GM18507 (cell line): ENCODE results near the gene GFOD2.

ENCODE experiments used
- DNase-seq: peaks from one replicate; pipeline ENCODE4 v3.0.0; 2011; ENCODE audit warnings: low read depth; ENCODE audit not compliant: insufficient read length; ENCODE audit errors: extremely low spot score
- FAIRE-seq: peaks from 2 replicates; lab custom pipeline; 2011; peaks lifted over from hg19 to GRCh38; lab: Jason Lieb, UNC

Gene GFOD2

DNA sequence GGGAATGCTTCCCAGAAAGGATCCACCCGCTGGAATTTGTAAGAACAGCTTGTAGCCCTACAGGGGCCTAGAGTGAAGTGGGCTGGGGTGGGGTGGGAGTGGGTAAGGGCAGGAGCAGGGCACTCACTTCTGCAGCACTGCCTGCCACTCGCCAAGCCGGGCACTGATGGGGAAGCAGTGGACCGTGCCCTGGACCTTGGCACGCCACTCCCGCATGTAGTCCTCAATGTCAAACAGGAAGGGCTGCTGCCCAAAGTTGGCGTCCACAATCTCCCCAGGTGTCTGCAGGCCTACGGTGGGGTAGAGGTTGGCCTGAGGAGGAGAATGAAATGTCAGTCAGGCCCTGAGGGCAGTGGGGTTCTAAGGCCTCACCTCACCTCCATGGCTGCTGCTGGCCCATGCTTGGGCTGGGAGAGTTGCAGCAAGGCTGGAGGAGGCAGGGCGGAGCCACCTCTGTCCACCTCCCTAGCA is 15.7 kb upstream of the GFOD2 start:
- no peak for DNase-seq
- FAIRE-seq: no peak

DNA sequence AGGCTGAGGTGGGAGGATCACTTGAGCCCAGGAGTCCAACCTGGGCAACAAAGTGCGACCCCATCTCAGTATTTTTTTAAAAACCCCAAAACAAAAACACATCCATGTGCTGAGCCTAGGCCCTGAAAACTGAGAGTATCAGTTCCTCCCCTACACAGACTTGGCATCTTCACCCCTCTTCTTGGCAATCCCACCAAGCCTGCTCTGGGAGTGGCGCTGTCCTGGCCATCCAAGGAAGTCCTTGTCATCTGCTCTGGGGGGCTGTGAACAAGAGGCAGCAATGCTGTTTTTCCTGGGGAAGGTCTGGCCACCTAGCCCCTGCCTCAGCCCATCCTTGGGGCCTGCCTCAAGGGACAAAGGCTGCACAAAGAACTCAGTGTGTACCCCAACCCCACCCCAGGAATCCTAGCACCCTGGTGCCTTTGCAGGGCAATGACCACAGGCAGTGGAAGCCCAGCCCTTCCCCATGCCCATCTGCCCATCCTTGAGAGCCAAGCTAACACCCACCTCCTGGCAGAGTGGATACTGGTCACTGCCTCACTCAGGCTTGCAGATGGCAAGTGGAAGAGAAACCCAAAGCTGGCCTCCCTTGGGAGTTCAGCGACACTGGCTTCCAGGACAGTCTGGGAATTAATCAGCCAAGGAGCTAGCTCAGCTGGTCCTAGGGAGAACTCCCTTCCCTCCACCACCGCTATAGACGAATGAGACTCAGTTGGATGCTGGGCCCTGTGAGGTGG is 14.8 kb upstream of the GFOD2 start:
- DNase-seq: no peak
- no peak for FAIRE-seq

DNA sequence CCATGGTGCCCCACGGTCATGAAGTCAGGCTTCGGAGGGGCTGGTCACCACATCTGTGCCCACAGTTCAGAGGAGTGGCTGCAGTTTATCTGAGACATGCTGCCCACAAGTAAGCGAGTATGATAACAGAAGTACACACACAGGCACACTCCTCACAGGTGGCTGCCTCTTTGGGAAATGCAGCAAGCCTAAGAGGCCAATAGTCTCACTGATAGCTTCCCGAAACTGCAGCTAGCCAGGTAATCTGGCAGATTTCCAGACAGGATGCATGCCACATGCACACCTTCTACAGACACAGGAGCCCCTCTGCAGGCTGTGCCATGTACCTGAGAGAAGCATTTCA is 12.6 kb upstream of the GFOD2 start:
- no peak for FAIRE-seq
- no peak for DNase-seq

DNA sequence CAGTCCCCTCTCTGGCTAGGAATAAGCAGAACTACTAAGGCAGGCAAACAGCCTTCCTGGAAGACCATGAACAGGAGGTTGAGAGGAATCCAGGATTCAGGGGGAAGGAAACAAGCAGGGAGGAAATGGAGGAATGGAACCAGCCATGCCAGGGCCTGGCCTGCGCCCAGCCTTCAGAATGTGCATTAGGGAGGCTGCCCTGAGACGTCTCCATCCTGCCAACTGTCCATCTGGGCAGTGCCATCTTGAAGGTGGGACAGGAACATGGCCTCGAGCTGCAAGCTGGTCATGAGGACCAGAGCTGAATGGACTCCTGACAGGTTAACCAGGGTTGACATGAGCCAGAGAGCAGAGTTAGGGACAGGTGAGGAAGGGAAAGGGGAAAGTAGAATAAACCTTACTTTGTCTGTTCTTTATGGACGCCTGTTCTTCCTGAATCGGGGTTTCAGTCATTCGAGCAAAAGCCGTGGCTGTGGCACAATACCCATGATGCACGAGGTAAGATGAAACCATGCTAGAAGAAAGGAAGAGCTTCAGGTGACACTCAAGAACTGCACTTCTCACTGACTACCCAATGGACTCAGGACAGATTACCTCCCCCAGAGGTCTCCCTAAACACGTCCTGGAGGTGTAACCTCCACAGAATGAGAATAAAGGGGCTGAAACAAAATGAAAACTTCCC is 12.1 kb upstream of the GFOD2 start:
- FAIRE-seq (no peak), DNase-seq (no peak)

DNA sequence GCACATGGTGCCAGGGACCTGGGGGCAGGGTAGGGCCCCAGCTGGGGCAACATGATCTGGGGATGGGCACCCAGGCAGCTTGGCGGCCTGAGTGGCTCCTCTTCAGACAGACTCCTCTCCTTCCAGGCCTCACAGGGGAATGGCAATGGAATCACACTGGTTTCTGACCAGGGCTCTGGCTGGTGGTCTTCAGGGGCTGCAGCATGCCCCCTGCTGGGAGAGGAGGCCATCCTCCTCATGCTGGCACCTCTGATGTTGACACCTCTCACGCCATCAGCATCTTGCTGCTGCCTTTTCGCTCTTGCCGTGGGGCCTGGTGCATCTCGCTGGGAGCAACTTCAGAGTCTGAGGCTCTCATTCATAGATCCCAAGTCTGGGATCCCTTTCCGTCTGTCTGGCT is 11.2 kb upstream of the GFOD2 start:
- FAIRE-seq (no peak), DNase-seq (no peak)

DNA sequence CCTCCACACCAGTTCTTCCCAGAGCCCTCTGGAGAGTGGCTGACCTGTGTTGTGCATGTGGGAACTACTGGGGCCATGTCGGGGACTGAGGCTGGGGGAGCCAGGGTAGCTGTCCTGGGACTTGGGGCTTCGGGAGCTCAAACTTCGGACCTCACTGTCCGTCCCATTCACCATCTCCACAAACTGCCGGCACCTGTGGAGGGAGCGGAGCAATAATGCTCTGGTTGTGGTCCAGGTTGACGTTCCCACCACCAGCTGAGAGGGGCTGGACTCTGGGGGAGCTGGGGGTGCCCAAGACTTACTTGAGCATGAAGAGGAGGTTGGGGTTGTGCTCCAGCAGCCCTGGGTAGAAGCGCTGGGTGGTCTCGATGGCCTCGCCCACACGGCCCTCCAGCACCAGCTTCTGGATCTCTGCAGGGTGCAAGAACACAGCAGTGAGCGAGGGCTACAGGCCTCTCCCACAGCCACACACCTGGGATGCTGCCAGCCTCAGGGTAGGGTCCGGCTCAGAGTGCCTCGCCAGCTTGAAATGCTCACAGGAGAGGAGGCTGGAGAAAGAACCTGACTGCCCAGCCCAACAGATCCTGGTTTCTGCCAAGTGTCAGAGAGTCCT is 10.6 kb upstream of the GFOD2 start:
- no peak for FAIRE-seq
- no peak for DNase-seq

DNA sequence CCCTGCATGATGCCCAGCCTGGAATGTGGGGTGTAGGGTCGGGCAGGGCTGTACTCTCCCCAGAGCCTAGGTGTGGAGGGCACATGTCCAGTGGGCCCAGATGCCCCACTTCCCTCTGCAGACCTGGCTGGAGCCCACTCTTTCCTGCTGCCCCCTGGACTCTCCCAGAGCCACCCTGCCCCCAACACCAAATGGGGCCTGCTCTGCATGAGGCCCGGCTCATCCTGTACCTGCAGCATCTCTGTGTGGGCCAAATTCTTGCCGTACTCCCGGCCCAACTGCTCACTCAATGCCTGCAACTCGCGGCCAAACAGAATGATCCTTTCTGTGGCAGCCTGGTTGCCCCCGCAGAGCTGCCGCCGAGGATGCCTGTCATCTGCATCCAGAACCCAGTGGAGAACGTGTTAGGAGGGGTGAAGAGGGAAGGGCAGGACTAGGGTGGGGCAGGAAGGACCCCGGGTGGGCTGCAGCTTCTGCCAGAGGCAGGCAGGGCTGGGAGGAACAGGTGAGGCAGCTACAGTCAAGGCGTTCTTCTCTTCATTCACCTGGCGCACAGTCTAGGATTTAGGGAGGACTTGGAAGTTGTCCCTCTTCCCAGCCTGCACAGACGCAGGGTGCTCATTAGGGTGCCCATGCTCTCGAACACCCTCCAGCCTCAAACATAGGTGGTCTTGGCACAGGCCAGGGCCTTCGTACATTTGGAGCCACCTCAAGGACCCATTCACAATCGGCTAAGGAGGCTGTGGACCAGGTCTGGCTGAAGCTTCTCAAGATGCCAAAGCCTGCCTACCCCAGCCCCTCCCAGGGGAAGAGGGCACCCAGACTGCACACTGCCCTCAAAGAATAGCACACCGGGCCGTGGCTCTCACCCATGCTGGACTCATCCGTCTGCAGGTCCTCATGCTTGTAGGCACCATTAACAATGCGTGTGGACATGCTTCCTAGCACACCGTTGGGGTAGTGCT is 8.7 kb upstream of the GFOD2 start:
- no peak for DNase-seq
- FAIRE-seq: no peak

DNA sequence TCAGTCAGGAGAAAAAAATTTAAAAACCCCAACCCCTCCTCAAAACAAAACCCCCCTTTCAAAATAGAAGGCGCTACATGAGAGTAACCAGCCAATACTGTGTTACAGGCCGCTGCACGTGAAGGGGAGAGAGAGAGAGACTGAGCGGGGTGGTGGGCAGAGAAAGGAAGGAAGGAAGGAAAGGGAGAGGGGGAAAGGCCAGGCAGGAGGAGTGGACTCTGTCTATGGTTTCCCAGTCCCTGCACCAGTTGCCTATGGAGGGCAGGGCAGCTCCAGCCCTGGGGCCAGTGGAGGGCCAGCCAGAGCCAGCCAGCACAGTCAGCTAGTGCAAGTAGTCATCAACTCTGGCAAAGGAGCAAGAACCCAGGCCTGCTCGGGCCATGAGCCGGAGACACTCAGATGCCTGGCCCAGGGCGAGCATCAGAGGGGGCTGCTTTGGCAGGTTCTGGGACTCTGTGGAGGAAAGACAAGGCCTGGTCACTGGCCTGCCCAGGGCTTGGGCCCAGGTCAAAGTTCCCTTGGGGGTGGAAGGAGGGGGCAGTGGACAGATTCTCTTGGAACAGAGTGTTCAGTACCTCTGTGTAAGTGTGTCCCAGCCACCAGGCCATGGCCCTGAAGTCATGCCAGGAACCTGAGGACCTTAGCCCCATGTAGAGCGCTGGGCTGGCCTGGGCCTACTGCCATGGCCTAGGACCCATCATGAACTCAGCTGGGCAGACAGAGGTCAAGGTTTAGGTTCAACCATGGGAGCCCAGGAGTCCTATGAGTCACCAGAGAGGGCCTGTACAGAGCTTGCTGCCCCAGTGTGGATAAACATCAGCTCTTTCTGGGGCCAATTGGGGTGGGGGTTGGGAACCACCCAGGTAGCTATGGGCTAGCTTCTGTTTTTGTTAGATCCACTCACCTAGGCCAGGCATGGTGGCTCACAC is 7.3 kb upstream of the GFOD2 start:
- FAIRE-seq (no peak), DNase-seq (no peak)

DNA sequence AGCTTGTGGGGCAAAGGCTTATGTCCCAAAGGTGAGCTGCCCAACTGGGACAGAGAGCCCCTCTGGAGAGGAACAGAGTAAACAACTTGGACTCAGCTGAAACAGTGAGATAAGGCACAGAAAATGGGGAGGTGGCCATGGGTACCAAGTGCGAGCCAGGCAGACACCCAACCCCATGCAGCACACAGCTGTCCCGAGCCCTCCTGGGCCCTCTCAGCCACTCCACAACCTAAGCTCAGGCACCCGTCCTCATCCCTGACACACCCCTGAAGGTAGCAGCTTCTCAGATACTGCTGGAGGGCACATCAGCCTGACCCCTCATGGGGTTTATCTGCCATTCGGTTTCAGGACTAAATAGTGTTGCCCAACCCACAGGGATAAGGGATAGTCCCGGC is 4.8 kb upstream of the GFOD2 start:
- DNase-seq: no peak
- no peak for FAIRE-seq

DNA sequence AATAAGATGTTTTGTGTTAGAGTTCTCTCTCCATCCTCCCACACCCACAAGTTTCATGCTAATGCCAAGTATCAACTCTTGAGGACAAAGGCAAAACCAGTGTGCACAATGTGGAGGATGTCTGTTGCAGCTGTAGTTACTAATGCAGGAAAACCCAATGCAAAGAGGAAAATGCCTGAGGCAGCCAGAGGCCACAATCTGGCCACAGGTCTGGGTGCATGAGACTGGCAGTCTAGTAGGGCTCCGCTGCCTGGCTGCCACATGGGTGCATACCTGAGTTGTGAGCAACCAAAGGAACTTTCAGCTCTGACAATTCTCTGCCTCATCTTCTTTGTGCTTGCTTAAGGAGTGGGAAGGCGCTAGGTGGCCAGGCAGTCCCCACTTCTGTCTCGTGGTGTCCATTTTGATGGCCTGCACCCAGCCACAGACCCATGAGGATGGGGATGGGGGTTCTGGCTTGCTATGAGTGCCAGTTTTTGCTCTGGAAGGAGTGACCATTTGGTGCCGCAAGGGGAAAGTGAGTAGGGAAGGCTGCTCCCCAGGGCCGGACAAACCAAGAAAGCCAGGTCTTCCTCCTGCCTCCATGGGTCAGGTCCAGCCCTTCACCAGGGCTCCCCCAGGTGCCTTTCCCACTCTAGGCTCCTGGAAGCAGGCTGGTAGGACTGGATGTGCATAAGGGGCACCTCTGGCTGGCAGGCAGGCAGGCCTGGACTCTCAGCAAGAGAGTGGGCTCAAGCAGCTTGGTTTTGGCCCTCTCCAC is 4.2 kb upstream of the GFOD2 start:
- FAIRE-seq: no peak

DNA sequence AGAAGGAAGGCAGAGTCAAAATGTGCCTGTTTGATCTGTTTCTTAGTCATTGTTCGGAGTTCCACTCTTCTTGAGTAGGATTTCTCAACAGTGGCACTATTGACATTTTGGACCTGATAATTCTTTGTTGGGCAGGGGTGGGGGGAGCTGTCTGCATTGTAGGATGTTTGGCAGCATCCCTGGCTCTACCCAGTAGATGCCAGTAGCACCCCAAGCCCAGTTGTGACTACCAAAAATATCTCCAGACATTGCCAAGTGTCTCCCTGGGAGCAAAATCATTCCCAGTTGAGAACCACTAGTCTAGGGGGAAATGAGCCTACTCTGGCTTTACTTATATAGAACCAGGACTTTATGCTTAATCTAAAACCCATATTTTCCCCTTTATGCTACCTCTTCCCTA is 1.1 kb upstream of the GFOD2 start:
- DNase-seq: no peak
- no peak for FAIRE-seq

More for the DNA sequence above, 4.2 kb upstream of the GFOD2 start:
- DNase-seq: no peak

DNA sequence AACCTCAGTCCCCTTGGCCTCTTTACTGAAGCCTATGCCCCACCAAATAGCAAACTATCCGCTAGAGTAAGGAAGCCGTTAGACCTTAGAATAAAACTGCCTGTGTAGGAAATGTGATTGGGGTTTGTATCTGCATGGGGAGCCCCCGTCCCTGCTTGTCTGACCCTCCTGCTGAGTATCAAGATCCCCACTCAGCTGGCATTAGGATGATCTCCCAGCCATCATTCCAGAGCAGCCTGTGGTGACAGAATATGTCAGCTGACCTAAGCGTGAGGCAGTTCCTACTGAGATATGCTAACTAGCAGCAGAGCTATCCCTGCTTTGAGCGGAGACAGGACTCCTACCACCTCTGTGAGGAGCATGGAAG is 645 bp upstream of the GFOD2 start:
- no peak for DNase-seq
- FAIRE-seq: no peak

DNA sequence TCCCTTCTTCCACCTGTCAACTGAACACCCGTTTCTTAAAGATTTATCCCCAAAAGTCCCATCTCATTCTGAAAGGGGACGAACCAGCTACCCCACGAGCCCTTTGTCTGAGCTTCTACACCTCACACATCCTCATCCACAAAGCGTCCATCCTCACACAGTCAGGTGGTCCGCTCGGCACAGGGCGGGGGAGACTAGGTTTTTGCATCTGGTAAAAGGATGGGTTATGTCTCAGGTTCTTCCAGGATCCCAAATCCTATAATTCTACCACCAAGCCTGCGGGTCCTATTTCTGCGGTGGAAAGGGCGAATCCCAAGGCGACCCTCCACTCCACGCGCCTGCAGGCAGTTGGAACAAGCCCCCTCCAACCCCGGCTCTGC is 458 bp downstream of the GFOD2 start:
- FAIRE-seq (no peak), DNase-seq (no peak)

DNA sequence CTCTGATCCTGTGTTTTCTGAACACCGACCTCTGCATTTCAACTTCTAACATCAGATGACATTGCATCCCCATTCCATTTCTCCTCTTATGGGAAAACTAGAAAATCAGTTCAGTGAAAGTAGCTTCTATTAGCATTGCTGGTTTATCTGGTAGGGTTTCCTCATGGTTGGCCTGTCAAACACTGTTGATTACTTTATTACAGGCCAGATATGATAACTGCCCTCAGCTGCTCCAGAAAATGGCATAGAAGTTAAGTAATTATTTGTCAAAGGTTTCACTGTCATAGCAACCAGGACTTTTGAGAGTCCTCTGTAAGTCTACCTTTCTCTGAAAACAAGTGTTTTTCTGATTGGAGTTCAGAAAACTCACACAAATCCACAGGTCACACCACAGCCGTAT is 3.0 kb downstream of the GFOD2 start:
- no peak for FAIRE-seq
- no peak for DNase-seq

DNA sequence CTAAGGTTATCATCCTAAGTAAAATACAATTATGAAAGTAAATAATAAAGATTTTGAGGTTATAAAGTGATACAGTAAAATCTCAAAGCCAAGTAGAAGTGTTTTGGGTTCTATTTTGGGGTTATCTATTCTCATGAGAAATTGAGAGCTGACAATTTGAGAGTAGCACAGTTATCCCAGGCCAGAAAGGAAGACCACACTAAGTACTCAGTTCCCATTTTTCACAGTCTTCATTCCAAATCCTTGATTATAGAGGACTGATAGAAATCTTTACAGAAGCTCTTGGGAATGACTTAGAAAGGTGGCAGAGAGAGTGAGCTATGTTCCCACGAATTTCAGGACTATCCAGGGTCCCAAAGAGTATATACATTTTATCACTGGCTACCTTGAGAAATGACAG is 4.6 kb downstream of the GFOD2 start:
- FAIRE-seq: no peak

DNA sequence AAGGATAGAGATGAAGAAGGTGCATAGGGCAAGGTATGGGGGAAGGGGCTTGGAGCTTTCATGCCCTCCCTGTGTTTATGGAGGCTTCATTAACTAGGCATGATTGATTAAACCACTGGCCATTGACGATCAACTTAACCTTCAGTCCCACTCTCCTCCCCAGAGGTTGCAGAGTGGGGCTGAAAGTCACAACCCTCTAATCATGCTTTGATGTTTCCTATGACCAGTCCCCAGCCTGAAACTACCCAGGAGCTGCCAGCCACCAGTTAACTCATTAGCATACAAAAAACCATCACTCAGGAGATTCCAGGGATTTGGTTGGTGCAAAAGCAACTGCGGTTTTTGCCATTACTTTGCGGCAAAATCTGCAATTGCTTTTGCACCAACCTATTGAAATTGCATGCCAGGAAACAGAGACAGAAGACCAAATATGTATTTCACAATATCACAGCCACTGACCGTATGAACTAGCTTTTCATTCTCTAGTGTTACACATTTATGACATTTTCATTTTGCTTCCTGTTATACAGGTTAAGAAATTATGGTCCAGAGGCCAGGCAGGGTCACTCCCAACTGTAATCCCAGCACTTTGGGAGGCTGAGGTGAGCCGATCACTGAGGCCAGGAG is 5.4 kb downstream of the GFOD2 start:
- no peak for FAIRE-seq
- DNase-seq: no peak

More for the DNA sequence above, 4.6 kb downstream of the GFOD2 start:
- DNase-seq: no peak

DNA sequence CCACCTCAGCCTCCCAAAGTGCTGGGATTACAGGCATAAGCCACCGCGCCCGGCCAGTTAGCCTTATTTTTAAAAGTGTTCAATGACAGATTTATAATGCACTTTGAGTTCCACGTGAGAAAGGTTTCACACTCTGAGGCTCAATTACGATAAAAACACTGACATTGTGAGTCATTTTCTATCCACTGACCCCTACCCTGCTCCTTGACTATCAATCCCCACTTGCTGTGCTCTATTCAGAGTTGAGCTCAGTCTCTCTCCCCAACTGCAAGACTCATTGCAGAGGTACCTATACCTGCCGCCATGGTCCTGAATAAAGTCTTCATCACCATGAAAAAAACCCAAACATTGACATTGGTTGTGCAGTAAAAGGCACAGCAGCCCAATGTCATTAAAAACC is 8.5 kb downstream of the GFOD2 start:
- DNase-seq: no peak
- no peak for FAIRE-seq

DNA sequence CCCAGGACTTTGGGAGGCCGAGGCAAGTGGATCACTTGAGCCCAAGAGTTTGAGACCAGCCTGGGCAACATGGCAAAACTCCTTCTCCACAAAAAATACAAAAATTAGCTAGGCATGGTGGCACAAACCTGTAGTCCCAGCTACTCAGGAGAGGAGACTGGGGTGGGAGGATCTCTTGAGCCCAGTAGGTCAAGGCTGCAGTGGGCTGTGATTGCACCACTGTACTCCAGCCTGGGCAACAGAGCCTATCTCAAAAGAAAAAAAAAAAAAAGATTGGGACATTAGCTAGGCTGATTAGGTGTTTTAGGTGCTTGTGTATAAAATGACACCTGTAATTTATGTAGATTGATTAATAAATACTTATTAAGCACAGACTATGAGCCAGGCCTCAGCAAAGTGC is 10.1 kb downstream of the GFOD2 start:
- DNase-seq (no peak), FAIRE-seq (no peak)
